IPS DF 19.7 (cell line): Measurements from ENCODE around the gene EPHA1.
A peak's percentile ranks its signal among the peaks of the same experiment; 100 is the strongest.

ENCODE experiments used
- DNase-seq: peaks from one replicate; pipeline ENCODE4 v3.0.0-alpha.2; 2013; ENCODE audit warnings: low read depth, low spot score

EPHA1 gene

DNA sequence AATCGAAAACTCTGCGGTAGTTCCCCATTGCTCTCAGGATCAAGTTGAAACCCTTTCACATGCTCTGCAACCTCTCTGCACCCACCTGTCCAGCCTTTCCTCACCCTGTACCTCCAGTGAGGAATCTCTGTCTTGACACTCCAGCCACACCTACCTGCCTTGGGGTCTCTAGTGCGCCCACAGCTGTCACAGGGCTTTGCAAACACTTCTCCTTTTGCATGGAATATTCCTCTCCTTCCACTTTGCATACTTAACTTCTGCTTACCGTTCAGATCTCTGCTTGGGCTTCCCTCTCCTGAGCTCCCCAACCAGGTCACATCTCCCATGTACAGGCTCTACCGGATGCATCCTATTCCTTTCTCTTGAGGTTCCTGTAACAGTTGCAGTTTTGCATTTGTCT is 34.1 kb downstream of the EPHA1 start:
- no peak for DNase-seq

DNA sequence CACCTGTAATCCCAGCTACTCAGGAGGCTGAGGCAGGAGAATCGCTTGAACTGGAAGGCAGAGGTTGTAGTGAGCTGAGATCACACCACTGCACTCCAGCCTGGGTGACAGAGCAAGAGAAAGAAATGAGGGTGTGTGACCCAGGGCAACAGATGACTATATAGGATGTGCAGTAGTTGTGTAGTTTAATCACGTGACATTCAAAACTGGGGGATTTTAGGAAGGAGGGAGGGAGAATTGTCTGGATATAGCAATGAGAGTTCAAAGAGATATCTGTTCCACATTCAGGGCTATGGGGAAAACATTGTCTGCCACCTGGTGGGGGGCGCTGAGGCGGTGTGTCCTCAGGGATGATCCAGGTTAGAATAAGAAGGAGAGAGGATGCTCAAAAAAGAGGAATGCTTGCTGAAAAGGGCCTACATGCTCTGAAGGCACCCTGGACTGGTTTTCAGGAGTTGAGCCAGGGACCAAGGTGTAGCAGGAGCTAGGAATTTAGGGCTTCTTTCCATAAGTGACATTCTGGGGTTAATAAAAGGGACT is 35.3 kb downstream of the EPHA1 start:
- DNase-seq = no peak

DNA sequence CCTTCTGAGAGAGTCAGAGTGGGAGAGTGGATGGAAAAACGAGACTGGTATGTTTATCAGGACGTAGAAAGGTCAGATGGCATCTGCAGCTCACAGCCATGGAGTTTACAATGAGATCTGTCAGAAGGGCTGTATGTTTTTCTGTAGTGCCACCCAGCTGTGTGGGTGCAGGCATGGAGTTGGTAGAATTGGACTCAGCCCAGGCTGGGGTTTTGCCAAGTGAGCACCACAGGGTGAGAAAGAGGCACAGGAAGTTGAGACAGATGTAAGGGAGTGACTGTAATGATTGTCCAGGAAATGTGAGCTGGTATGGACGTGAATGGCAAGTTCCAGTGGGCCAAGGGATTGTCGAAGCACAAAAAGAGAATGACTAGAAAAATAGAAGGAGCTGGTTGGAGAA is 36.6 kb downstream of the EPHA1 start:
- no peak for DNase-seq

DNA sequence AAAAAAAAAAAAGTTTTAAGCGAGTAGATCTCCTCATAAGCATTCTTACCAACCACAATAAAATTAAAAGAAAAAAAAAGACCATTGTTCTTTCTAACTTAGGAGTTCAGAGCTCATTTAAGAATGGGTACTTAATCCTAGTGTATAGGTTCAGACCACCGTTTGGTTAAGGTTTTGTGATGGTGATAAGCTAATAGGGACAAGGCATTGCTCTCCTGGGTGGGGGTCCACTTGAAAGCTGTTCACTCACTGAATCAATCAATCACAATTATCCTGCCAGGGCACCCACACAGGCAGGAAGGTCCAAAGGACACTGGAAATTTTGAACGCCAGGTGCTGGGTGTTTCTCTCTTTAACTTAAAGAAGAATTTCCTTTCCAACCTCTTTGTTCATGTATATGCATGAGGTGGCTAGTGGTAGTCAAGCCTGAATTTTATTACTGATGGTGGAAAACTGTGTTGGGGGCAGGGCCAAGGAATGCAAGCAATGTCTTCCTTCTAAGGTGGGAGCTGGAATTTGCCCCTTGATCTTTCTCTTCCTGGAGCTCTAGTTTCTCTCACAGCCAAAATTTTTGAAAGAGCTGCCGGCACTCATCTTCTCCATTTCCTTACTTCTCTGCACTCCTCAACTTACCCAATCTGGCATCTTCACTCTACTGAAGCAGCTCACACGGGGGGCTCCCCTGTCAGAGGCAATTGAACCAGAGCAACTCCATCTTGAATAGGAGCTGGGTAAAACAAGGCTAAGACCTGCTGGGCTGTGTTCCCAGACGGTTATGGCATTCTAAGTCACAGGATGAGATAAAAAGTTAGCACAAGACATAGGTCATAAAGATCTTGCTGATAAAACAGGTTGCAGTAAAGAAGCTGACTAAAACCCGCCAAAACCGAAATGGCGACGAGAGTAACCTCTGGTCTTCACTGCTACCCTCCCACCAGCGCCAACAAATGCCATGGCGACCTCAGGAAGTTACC is 38.7 kb downstream of the EPHA1 start:
- DNase-seq = peak; percentile 83

DNA sequence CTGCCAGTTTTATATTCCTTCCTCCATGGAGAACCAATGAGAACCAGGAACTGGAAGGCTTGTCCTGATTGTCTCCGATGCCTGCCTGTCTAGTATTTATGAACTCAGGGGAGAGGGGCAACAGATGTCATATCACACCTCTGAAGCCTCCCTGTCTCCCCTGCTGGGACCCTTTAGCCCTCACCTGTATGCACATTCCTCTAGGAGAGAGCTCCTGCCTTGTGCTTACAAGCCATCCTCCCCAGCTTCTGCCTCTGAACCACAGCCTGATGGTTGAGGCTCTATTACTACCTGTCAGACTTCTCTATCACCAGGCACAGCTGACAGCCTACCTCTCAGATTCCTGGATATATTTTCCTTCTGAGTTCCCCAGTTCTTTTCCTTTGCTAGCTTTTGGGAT is 40.3 kb downstream of the EPHA1 start:
- DNase-seq = no peak

DNA sequence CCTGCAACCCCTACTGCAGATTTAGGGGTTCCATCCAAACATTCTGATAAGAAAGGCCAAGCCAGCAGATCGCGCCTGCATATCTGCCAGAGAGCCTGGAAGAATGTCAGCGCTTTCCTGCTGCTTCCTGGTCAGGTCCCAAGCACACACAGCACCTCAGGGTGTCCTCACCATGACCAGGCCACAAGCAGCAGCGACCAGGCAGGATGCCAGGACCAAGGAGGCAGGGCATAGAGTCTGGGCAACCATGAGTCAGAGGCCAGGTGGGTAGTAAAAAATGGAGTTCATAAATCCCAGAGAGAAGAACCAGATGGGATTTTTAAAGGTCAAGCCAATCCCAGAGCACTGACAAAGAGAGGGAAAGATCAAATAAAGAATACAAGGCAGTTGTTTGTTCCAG is 40.7 kb downstream of the EPHA1 start:
- DNase-seq = no peak

DNA sequence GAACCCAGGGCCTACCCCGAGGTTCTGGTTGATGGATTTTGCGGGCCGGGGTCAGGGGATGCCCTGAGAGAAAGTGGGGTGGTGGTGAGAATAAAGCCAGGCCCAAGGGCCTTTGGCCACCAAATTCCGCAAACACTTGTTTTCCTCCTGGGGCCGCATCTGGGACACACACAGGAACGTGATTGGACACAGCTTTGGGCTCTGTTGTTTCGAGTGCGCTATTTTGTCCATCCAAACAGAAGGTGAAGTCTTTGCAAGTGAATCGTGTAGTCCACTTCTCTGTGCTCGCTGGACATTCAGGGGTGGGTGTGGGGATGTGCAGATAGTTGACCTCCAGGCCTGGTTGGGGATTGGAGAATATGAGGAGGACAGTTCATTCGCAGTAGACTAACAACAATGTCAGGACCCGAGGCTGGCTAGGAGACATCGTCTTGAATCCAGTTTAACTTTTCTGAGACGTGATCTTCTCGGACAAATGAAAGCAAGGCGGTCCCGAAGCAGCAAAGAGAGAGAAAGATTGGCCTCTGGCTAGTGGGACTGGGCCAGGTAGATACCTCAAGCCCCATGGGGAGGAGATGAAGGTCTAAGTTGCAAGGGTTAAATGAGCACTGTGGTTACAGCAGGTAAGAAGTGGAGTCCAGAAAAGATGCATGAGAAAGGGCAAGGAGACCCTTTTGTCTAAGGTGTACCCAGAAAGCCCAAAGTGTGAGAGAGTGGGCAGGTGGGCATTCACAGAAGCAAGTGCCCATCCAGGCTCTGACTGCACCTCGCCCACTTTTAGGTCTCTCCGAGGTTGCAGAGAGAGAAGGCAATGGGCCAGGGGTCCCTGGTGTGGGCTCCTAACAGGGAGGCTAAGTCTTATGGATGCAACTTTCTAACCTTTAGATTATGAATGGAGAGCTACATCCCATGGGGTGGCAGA is 45.4 kb downstream of the EPHA1 start:
- DNase-seq = no peak

DNA sequence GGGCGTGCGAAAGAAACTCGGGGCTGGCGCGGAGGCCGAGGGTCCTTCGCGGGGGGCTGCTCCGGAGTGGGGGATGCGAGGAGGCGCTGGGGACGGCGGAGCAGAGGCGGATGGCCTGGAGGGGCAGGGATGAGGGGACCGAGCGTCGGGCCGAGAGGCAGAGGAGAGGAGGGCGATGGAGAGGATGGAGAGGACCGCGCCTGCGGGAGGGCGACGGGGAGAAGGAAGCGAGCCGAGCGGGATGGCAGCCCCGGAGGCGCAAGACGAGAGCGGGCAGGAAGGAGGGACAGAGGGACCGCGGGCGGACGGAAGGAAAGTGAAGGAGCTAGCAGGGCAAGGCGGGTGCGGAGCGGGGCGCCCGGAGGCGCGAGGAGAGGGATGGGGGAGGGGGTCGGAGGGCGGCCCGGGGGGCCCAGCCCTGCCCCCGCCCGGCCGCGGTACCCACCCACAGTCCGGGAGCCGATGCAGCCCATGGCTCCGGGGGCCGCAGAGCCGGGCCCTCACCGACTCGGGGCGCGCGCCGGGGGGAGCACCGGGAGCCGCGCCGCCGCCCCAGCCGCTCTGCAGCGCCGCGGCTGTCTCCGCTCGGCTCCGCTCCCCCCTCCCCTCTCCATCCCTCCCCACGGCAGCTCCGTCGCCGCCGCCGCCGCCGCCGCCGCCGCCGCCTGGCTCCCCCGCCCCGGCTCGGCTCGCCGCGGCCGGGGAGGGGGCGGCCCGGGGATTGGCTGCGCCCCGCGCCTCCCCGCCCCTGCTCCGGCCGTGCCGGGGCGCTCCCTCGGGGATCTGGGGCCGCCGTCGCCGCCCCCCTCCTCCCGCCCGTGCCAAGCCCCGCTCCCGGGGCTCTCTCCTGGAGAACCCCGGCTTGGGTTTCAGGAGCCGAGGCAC is 46.3 kb downstream of the EPHA1 start, which contains the start of gene FAM131B:
TSS of gene FAM131B (minus strand) at position 583 of the 885 bp plus-strand sequence. CDS start at position 473, 110 bp downstream.
- no peak for DNase-seq

DNA sequence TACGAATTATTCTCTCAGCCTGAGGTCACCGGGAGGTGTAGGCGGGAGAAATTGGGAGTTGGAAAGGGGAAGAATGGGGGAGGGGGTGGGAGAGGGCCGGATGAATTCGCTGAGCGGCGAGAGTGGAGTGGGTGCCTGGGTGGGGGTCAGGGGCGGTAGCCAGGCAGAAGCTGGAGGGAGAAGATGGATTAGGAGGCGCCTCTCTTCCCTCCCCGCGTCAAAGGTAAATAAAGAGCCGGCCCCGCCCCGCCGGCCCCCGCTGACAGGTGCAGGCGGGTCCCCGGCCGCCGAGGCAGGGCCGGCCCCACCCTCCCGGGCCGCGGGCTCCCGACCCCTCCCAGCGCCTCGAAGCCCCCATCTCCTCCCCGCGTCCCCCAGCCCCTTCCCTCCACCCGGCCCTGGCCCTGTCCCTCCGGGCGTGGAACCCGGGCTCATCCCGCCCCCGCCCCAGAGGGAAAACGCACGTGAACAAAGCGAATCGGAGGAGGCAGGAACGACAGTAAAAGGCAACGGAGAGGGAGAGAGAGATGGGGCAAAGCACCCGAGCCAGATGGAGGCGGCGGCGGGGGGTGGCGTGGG is 47.0 kb downstream of the EPHA1 start:
- no peak for DNase-seq

DNA sequence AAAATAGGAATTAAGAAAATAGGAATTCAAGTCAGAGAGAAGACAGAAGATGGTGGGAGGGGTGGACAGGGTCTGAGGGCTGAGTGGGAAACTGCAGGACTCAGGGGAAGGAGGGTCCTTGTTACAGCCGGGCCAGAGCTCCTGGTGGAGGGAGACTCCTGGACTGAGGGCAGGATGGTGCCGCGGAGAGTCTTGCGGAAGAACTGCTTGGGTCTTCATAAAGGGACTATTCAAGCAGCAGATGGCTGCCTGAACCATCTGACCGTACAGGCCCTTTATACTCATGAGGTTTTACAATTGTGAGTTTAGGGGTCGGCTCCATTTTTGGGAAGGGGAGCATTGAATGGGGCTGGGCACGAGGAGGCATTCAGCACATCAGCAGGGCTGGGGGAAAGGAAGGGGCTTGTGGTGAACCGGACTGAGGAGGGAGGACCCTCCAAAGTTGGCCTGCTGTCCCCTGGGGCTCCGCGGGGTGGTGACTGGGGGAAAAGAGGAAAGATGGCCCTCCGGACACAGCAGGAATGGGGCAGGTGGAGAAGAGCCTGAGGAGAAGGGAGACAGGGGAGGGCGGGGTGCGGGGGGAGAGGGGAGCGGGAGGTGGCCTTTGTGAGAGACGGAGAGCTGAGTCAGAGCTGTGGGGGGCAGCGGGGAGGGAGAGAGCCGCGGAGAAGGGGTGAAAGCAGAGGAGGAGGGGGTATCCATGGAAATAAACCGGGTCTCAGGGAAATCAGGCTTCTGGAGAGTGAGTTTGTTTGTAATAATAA is 47.7 kb downstream of the EPHA1 start:
- DNase-seq = no peak

DNA sequence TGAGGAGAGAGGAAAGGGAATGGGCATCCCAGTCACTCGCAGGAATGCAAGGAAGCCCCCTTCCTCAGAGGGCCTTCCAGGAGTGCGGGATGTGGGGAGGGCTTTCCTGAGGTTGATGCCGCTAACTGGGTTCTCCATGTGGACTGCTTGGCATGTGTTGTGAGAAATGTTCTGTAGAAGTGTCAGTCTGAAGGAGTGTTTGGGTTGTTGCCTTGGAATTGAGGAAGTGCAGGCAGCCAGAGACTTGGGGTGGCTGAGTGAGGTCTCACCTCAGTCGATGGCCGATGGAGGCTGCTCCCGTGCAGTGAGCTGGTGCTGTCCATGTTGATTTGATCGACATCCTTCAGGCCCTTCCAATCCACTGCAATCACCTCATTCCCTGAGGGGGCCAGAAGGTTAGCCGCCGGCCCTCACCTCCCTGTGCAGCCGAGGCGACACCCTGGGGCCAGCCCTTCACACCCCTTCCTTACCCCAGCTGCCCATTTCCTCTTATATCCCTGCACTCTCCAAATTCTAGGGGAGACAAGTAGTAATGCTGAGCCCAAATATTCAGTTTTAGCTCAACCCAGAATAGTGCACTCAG is 48.8 kb downstream of the EPHA1 start:
- no peak for DNase-seq

DNA sequence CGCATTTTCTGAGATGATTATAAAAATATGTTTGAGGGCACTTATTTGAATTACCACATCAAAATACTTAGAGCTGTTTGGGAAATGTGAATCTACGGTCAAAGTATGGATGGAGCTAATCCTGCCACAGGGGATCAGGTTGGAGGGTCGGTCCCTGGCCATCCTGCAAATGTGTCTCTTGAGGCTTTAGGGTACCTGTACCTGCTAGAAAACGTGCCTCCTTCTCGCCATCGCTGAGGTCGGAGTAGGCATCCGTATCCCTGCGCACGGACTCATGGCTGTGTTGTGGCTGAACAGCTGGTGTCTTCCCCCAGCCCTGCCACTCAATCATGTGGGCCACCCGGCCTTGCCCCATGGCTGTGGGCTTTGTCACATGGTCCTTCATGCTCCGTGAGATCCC is 50.0 kb downstream of the EPHA1 start:
- DNase-seq = no peak

DNA sequence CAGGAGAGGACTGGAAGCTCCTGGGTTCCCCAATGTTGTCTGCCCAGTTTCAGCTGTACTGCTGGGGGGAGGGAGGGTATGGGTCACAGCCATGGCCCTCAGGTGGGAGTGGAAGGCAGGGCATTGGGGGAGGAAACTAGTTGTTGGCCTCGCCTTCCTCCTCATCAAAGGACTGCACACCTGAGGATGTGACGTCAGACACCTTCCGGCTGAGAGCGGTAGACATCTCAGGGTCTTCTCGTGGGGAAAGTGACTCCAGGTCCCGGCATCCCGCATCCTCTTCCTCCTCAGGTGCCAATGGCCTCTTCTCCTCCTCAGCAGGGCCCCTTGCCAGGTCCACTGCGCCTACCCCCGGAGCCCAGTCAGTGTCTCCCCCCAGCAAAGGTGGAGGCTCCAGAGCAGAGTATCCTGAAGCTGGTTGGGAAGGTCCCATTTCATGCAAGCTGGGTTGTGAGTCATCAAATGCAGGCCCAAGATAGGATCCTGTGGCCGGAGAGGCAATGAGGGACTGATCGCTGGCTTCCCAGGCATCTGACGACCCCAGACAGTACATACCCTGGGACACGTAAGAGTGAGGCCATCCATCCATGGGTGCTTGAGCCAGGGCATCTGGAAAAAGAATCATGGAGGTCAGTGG is 52.1 kb downstream of the EPHA1 start:
- no peak for DNase-seq

DNA sequence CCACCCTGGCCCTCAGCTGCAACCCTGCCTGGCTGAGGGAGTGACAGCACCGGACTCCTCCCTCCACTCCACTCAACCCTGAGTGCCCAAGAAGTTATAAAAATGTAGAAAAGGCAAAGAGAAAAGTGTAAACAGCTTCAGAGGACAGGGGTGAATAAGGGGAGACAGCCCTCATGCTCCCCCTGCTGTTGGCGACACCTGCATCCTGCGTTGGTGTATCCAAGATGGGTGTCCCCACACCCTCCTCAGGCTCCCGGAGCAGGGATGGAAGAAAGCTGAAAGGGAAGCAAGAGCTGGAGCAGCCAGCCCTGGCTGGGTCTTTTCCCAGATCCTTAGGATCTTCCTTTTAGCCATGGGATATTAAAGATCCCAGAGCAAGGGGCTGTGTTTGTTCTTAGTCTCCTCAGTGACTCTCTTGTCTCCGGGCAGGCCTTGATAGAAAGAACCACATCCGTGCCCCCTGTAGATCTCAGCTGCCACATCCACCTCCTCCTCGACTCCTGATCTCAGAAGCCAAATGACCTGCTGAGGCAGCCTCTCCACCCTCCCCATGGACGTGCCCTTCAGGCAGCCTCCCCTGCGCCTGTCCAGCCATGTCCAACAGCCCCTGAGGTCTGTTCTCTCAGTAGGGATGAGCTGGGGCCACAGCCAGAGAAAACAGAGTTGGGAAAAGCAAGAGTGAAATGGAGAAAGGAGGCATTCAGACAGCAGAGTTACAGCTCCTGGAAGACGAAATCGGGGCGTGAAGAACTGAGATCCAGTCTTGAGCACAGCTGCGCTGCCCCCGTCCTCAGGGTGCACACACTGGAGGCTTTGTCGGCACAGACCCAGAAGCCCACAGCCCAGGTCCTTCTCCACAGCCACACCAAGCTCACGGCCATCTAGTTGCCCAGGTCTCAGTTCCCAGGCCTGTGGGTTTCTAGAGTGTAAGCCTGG is 52.9 kb downstream of the EPHA1 start:
- no peak for DNase-seq

DNA sequence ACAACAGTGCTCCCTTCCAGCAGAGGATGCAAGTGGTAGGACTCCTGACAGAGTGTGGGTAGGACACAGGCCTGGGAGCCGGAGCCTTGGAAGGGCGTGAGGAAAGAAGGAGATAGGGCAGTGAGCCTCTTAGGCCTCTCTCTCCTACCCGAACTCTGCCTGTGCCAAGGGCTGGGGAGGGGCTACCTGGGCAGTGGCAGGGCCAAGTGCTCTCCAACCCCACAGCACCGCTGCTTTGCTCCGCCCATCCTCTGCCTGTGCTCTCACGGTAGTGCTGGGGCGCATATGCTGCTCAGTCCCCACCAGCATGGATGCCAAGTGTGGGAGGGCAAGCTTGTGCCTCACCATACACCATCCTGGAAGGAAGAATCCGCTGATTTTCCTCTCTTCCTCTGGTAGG is 53.7 kb downstream of the EPHA1 start:
- no peak for DNase-seq

DNA sequence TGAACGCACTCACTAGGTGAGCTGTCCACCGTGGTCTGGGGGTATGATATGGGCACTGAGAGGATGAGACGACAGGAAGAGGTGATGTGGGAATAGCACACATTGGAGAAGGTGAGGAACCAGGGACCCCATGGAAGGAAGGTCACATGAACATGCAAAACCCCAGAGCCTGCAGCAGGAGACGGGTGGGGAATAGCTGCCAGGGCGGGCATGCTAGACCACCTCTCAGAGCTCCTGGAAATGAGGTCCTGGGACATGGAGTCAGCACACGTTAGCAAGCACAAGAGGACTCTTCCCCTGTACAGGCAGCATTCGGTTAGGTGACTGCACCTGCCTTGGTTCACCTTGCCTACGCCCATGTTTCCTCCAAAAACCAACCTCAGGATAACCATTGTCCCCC is 54.3 kb downstream of the EPHA1 start:
- DNase-seq = no peak

DNA sequence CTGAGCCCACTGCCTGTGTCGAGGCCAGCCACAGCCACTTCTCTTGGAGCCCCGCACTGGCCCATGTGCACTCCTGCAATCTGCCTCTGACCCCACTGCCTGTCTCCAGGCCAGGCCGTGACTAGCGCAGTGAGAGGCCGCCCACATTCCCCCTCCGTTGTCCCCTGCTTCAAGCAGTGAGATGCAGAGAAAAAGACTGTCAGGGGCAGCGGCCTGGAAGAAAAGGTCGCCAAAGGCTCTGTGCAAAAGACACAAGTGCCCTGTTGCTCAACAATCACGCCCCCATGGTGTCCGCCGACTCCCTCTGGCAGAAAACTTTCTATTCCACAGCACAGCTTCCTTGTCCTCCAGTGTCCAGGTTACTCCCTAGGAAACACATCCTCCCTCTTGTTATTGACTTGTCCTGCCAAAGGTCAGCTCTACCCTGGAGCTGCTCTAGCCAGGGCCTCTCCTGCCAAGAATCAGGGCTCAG is 56.1 kb downstream of the EPHA1 start:
- no peak for DNase-seq

DNA sequence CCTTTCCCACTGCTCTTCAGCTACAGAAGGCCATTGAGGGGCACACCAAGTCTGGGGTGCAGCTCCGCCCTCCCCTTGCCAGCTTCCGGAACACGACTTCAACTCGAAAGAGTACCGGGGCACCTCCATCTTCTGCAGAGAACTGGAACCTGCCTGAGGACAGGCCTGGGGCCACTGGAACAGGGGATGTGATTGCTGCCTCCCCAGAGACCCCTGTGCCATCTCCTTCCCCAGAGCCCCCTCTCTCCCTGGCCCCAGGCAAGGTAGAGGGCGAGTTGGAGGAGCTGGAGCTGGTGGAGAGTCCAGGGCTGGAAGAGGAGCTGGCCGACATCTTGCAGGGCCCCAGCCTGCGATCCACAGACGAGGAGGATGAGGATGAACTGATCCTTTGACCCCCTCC is 57.1 kb downstream of the EPHA1 start:
- no peak for DNase-seq
